CD14-positive monocyte (primary cell): ENCODE measurements around the gene OR1C1. TPM values are rescaled to one million over a fixed set of nuclear protein-coding genes. Genes with fewer than 3 reads are reported as not detected.

Experiments
- DNase-seq, 3 donors: peaks; one replicate each; pipeline ENCODE4 v3.0.0-alpha.2; 2011 to 2022
- H2AFZ ChIP-seq: 2 replicates; pipeline ENCODE4 v1.6.0; 2012; ENCODE audit warnings: mild to moderate bottlenecking, low read depth, low read length, inconsistent platforms; ENCODE audit not compliant: insufficient read depth, poor library complexity, severe bottlenecking
- H3K27ac ChIP-seq, 2 donors: 1 replicate in 1 of 2; 2 replicates in 1 of 2; pipeline ENCODE4 v1.5.1; 2012 to 2013; ENCODE audit warnings: low read length in 2 of 2, control low read depth in 1 of 2, inconsistent platforms in 1 of 2, low read depth in 1 of 2, mild to moderate bottlenecking in 1 of 2
- H3K27me3 ChIP-seq, 2 donors: one replicate each; pipeline versions ENCODE4 v1.6.0 to v1.6.1; 2011 to 2013; ENCODE audit warnings: low read length in 2 of 2; ENCODE audit not compliant: control insufficient read depth in 2 of 2, insufficient read depth in 2 of 2
- H3K36me3 ChIP-seq, 2 donors: replicated peaks in 1 of 2; 1 replicate in 1 of 2; 2 replicates in 1 of 2; pipeline versions ENCODE4 v1.5.1 to v1.6.1; 2012 to 2013; ENCODE audit warnings: low read length in 2 of 2, control low read depth in 1 of 2, inconsistent platforms in 1 of 2, mild to moderate bottlenecking in 1 of 2; ENCODE audit not compliant: insufficient read depth in 2 of 2, control insufficient read depth in 1 of 2
- H3K4me1 ChIP-seq, 2 donors: 1 replicate in 1 of 2; 2 replicates in 1 of 2; pipeline versions ENCODE4 v1.5.1 to v1.6.1; 2012 to 2013; ENCODE audit warnings: low read length in 2 of 2, control low read depth in 1 of 2, inconsistent platforms in 1 of 2, mild to moderate bottlenecking in 1 of 2, moderate library complexity in 1 of 2; ENCODE audit not compliant: insufficient read depth in 2 of 2, control insufficient read depth in 1 of 2
- H3K4me2 ChIP-seq: replicated peaks from 2 replicates; pipeline ENCODE3; 2012; ENCODE audit warnings: low read length, moderate library complexity, mild to moderate bottlenecking; ENCODE audit not compliant: poor library complexity, severe bottlenecking; ENCODE audit errors: extremely low read depth
- H3K4me3 ChIP-seq, 3 experiments: fragments of 200-600 bp in 1 of 3; sonication (generic) in 1 of 3; replicated peaks in 1 of 3; 1 replicate in 2 of 3; 2 replicates in 1 of 3; pipeline ENCODE4 v1.5.1; 2011 to 2013; ENCODE audit warnings: low read length in 3 of 3, mild to moderate bottlenecking in 3 of 3, control low read depth in 2 of 3, low read depth in 2 of 3, inconsistent platforms in 1 of 3, moderate library complexity in 1 of 3
- H3K79me2 ChIP-seq: 2 replicates; pipeline ENCODE4 v1.6.0; 2012; ENCODE audit warnings: mild to moderate bottlenecking, control low read depth, inconsistent platforms, low read length, moderate library complexity; ENCODE audit not compliant: insufficient read depth
- H3K9ac ChIP-seq: 2 replicates; pipeline ENCODE4 v1.6.0; 2017; ENCODE audit warnings: low read length, mild to moderate bottlenecking; ENCODE audit not compliant: insufficient read depth, poor library complexity, severe bottlenecking
- H3K9me3 ChIP-seq, 2 donors: replicated peaks in 1 of 2; 1 replicate in 1 of 2; 2 replicates in 1 of 2; pipeline versions ENCODE4 v1.5.1 to v1.6.1; 2012 to 2013; ENCODE audit warnings: low read length in 2 of 2, control low read depth in 1 of 2; ENCODE audit not compliant: control insufficient read depth in 1 of 2, insufficient read depth in 1 of 2
- H4K20me1 ChIP-seq: 2 replicates; pipeline ENCODE4 v1.6.0; 2012; ENCODE audit warnings: mild to moderate bottlenecking, low read length, control low read depth, moderate library complexity; ENCODE audit not compliant: insufficient read depth
- H3K27ac Mint-ChIP-seq, 7 donors: one replicate each; pipeline ENCODE4 v1.8.0; 2020; ENCODE audit warnings: mild to moderate bottlenecking in 7 of 7, mixed read lengths in 7 of 7, moderate library complexity in 6 of 7, inconsistent platforms in 2 of 7
- H3K27me3 Mint-ChIP-seq, 3 donors: one replicate each; pipeline ENCODE4 v1.8.0; 2021 to 2022; ENCODE audit warnings: low read depth in 3 of 3, mild to moderate bottlenecking in 3 of 3, mixed read lengths in 3 of 3, moderate library complexity in 3 of 3, inconsistent platforms in 1 of 3
- H3K36me3 Mint-ChIP-seq, 2 donors: one replicate each; pipeline ENCODE4 v1.8.0; 2020; ENCODE audit warnings: mixed read lengths in 2 of 2, inconsistent platforms in 1 of 2, mild to moderate bottlenecking in 1 of 2
- H3K4me1 Mint-ChIP-seq: one replicate; pipeline ENCODE4 v1.8.0; 2020; ENCODE audit warnings: mild to moderate bottlenecking, mixed read lengths
- H3K4me3 Mint-ChIP-seq, 2 donors: one replicate each; pipeline ENCODE4 v1.8.0; 2020; ENCODE audit warnings: mild to moderate bottlenecking in 2 of 2, mixed read lengths in 2 of 2, moderate library complexity in 1 of 2
- H3K9me3 Mint-ChIP-seq, 7 donors: one replicate each; pipeline ENCODE4 v1.8.0; 2020 to 2022; ENCODE audit warnings: mixed read lengths in 7 of 7, mild to moderate bottlenecking in 6 of 7, moderate library complexity in 6 of 7, inconsistent platforms in 2 of 7
- WGBS: methylation state at CpG from one replicate; pipeline ENCODE4 v1.1.5; 2013; ENCODE audit warnings: missing lambda C conversion rate; ENCODE audit not compliant: insufficient coverage; 5-methylcytosine and 5-hydroxymethylcytosine counted together
- intact Hi-C, 2 donors: fragments of 100-400 bp; cut with micrococcal nuclease; formaldehyde crosslinking; loops; one replicate each; pipeline versions ENCODE4 v1.15.0 to v1.15.1; 2023
- polyA plus RNA-seq, 3 donors: library from polyadenylated mRNA; depleted of rRNA in 1 of 3; unstranded in 2 of 3; stranded (reverse) in 1 of 3; fragments of 300-500 nt in 2 of 3; fragments of >200 nt in 1 of 3; fragmentation: Illumina TruSeq in 2 of 3; gene quantifications; 1 replicate in 2 of 3; 2 replicates in 1 of 3; pipeline ENCODE4 v1.2.3, GENCODE V29; 2012 to 2021
- TF ChIP-seq, protein P1 (sequence below): fragments of 200-600 bp; IDR thresholded peaks from one replicate; pipeline ENCODE4 v1.8.0; 2022; ENCODE audit warnings: antibody characterized with exemption, mild to moderate bottlenecking

The OR1C1 gene
- polyA plus RNA-seq, 3 donors: not detected

DNA sequence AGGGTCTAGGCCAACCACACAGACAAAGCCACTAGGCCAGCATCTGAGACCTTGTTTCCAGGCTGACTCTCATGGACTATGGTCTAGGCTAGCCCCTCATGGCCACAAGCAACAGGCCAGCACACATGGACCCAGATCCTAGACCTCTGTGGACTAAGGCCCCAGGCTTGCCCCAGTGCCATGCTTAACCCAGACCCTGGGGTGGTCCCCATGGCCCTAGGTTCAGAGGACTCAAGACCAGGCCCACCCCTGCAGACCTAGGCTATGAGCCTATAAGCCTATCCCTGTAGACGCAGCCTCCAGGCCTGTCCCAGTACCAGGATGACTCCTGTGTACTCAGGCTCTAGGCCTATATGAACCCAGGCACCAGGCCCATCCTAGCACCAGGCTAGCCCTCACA is 10.5 kb downstream of the OR1C1 start:
- Mint-ChIP-seq H3K4me3 (no peak overlapping the region), H3K4me1 (no peaks in the 10 kb centered on the region), H3K27me3 (no peaks in the 10 kb centered on the region), H3K9me3 (peaks cover 0 to 16% (median 8%) of the 10 kb centered on the region in 7 donors), H3K36me3 (no peaks in the 10 kb centered on the region), H3K27ac (no peak overlapping the region)
- H3K9ac ChIP-seq: no peak overlapping the region
- no peaks in the 10 kb centered on the region for H3K27me3 ChIP-seq
- H3K36me3 ChIP-seq: no peaks in the 10 kb centered on the region
- WGBS: 94% methylated on average over 1 of the region's 1 CpG
- peaks cover 14 to 15% of the 10 kb centered on the region in 2 donors for H3K9me3 ChIP-seq
- no peak overlapping the region for H3K4me3 ChIP-seq
- no peaks in the 10 kb centered on the region for H4K20me1 ChIP-seq
- TF ChIP-seq, protein P1, sequence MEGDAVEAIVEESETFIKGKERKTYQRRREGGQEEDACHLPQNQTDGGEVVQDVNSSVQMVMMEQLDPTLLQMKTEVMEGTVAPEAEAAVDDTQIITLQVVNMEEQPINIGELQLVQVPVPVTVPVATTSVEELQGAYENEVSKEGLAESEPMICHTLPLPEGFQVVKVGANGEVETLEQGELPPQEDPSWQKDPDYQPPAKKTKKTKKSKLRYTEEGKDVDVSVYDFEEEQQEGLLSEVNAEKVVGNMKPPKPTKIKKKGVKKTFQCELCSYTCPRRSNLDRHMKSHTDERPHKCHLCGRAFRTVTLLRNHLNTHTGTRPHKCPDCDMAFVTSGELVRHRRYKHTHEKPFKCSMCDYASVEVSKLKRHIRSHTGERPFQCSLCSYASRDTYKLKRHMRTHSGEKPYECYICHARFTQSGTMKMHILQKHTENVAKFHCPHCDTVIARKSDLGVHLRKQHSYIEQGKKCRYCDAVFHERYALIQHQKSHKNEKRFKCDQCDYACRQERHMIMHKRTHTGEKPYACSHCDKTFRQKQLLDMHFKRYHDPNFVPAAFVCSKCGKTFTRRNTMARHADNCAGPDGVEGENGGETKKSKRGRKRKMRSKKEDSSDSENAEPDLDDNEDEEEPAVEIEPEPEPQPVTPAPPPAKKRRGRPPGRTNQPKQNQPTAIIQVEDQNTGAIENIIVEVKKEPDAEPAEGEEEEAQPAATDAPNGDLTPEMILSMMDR: no peak
- no peaks in the 10 kb centered on the region for H3K79me2 ChIP-seq
- intact Hi-C loops: no loop called here
- no peak overlapping the region for H3K4me2 ChIP-seq
- no peak overlapping the region for H3K27ac ChIP-seq
- DNase-seq: no peak
- no peak overlapping the region for H2AFZ ChIP-seq
- no peaks in the 10 kb centered on the region for H3K4me1 ChIP-seq

DNA sequence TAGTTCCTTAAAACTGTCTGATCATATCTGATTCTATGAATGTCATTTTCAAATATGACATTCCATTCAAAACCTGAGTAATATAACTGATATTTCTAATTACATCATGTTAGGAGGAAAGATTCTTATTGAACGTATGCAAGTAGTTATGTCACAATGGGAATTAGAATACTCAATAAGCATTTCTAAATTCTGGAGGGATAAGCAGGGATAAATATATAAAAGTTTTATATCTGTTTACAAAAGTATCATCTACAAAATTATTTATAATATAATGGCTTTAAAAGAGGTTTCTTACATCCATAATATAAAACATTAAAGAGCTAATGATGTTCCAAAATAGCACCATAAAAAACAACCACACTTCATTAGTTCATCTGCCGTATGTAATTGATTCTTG is 12.3 kb downstream of the OR1C1 start, which contains the start of gene OR14A2:
TSS of gene OR14A2 (minus strand) at position 101 of the 400 bp plus-strand sequence.
- H3K4me1 Mint-ChIP-seq: no peaks in the 10 kb centered on the region
- no peak within 1 kb of the TSS for H3K27ac Mint-ChIP-seq
- Histone ChIP-seq H3K27ac (no peak within 1 kb of the TSS), H2AFZ (no peak within 1 kb of the TSS), H3K9ac (no peak within 1 kb of the TSS), H3K36me3 (no peaks in the 10 kb centered on the region), H3K79me2 (no peaks in the 10 kb centered on the region), H4K20me1 (no peaks in the 10 kb centered on the region), H3K9me3 (peaks cover 14 to 15% of the 10 kb centered on the region in 2 donors), H3K4me1 (no peaks in the 10 kb centered on the region), H3K27me3 (no peaks in the 10 kb centered on the region), H3K4me3 (no peak within 1 kb of the TSS), H3K4me2 (no peak within 1 kb of the TSS)
- intact Hi-C loops: no loop called here
- H3K4me3 Mint-ChIP-seq: no peak within 1 kb of the TSS
- no peak for DNase-seq
- H3K9me3 Mint-ChIP-seq: peaks cover 0 to 18% (median 8%) of the 10 kb centered on the region in 7 donors
- 100% methylated on average over 1 of the region's 2 CpGs for WGBS
- TF ChIP-seq, protein P1: no peak
- H3K36me3 Mint-ChIP-seq: no peaks in the 10 kb centered on the region
- H3K27me3 Mint-ChIP-seq: no peaks in the 10 kb centered on the region
